ENCODE data around the gene GSC2.
A peak's percentile ranks its signal among the peaks of the same experiment; 100 is the strongest.
"Not testable (repeated sequence)": the region's sequence is repeated elsewhere in the genome, so short reads cannot be mapped to it uniquely, and the experiment has no call there.

The GSC2 gene

GRCh38 chr22:19167106-19167869 lies 17.2 kb upstream of the GSC2 start:
- no peak overlapping the region for H3K4me3 ChIP-seq (ENCODE audit: low read length)
- no peak overlapping the region for H3K27ac ChIP-seq (ENCODE audit: low read length)
- no peaks in the 10 kb centered on the region for H3K36me3 ChIP-seq (ENCODE audit: control insufficient read depth, low read depth, low read length)
- H3K27me3 ChIP-seq (ENCODE audit: control insufficient read depth, insufficient read depth, low read length), result peaks cover 56% of the 10 kb centered on the region
- no peak overlapping the region for H3K9ac ChIP-seq (ENCODE audit: low read length)
- no peaks in the 10 kb centered on the region for H3K9me3 ChIP-seq (ENCODE audit: control insufficient read depth, low read depth, low read length)
- peaks cover under 1% of the 10 kb centered on the region for H3K4me1 ChIP-seq (ENCODE audit: control insufficient read depth, low read depth, low read length)

- H3K27me3 ChIP-seq (ENCODE audit: control insufficient read depth, insufficient read depth, low read length), result peaks cover 64% of the 10 kb centered on the region
- H3K4me3 ChIP-seq (ENCODE audit: low read length), result no peak overlapping the region
- no peak overlapping the region for H3K9ac ChIP-seq (ENCODE audit: low read length)
- no peak overlapping the region for H3K27ac ChIP-seq (ENCODE audit: low read length)
- no peaks in the 10 kb centered on the region for H3K36me3 ChIP-seq (ENCODE audit: control insufficient read depth, low read depth, low read length)
- H3K9me3 ChIP-seq (ENCODE audit: control insufficient read depth, low read depth, low read length), result no peaks in the 10 kb centered on the region
- H3K4me1 ChIP-seq (ENCODE audit: control insufficient read depth, low read depth, low read length), result no peaks in the 10 kb centered on the region
Measured at GRCh38 chr22:19166421-19166820, 16.3 kb upstream of the GSC2 start.

GRCh38 chr22:19164425-19164824 lies 14.3 kb upstream of the GSC2 start:
- no peak overlapping the region for H3K4me3 ChIP-seq (ENCODE audit: low read length)
- no peaks in the 10 kb centered on the region for H3K4me1 ChIP-seq (ENCODE audit: control insufficient read depth, low read depth, low read length)
- no peak overlapping the region for H3K27ac ChIP-seq (ENCODE audit: low read length)
- H3K27me3 ChIP-seq (ENCODE audit: control insufficient read depth, insufficient read depth, low read length), result peaks cover 49% of the 10 kb centered on the region
- no peaks in the 10 kb centered on the region for H3K9me3 ChIP-seq (ENCODE audit: control insufficient read depth, low read depth, low read length)
- H3K9ac ChIP-seq (ENCODE audit: low read length), result no peak overlapping the region
- no peaks in the 10 kb centered on the region for H3K36me3 ChIP-seq (ENCODE audit: control insufficient read depth, low read depth, low read length)

- H3K4me3 ChIP-seq (ENCODE audit: low read length), result not testable (repeated sequence)
Measured at GRCh38 chr22:19158649-19159048, 8.6 kb upstream of the GSC2 start.

GRCh38 chr22:19156109-19156508 lies 6.0 kb upstream of the GSC2 start:
- not testable (repeated sequence) for H3K9ac ChIP-seq (ENCODE audit: low read length); H3K9me3 ChIP-seq (ENCODE audit: control insufficient read depth, low read depth, low read length); H3K4me1 ChIP-seq (ENCODE audit: control insufficient read depth, low read depth, low read length); H3K4me3 ChIP-seq (ENCODE audit: low read length); H3K36me3 ChIP-seq (ENCODE audit: control insufficient read depth, low read depth, low read length); H3K27ac ChIP-seq (ENCODE audit: low read length)
- H3K27me3 ChIP-seq (ENCODE audit: control insufficient read depth, insufficient read depth, low read length), result peaks cover 28% of the 10 kb centered on the region

More at GRCh38 chr22:19158649-19159048, 8.6 kb upstream of the GSC2 start:
- not testable (repeated sequence) for H3K9me3 ChIP-seq (ENCODE audit: control insufficient read depth, low read depth, low read length); H3K36me3 ChIP-seq (ENCODE audit: control insufficient read depth, low read depth, low read length); H3K9ac ChIP-seq (ENCODE audit: low read length); H3K27ac ChIP-seq (ENCODE audit: low read length); H3K4me1 ChIP-seq (ENCODE audit: control insufficient read depth, low read depth, low read length)
- peaks cover 15% of the 10 kb centered on the region for H3K27me3 ChIP-seq (ENCODE audit: control insufficient read depth, insufficient read depth, low read length)

- no peak overlapping the region for H3K4me3 ChIP-seq (ENCODE audit: low read length)
Measured at GRCh38 chr22:19152942-19153883, 3.1 kb upstream of the GSC2 start.

GRCh38 chr22:19151329-19152191 lies 1.5 kb upstream of the GSC2 start:
- Histone ChIP-seq H3K4me3 (ENCODE audit: low read length) (no peak overlapping the region), H3K27me3 (ENCODE audit: control insufficient read depth, insufficient read depth, low read length) (peaks cover 72% of the 10 kb centered on the region), H3K4me1 (ENCODE audit: control insufficient read depth, low read depth, low read length) (peaks cover 3% of the 10 kb centered on the region)

More at GRCh38 chr22:19152942-19153883, 3.1 kb upstream of the GSC2 start:
- Histone ChIP-seq H3K36me3 (ENCODE audit: control insufficient read depth, low read depth, low read length) (no peaks in the 10 kb centered on the region), H3K27me3 (ENCODE audit: control insufficient read depth, insufficient read depth, low read length) (peaks cover 55% of the 10 kb centered on the region), H3K9me3 (ENCODE audit: control insufficient read depth, low read depth, low read length) (no peaks in the 10 kb centered on the region), H3K4me1 (ENCODE audit: control insufficient read depth, low read depth, low read length) (peaks cover 3% of the 10 kb centered on the region), H3K27ac (ENCODE audit: low read length) (no peak overlapping the region), H3K9ac (ENCODE audit: low read length) (no peak overlapping the region)

GRCh38 chr22:19150482-19151328 lies 613 bp upstream of the GSC2 start:
- H3K36me3 ChIP-seq (ENCODE audit: control insufficient read depth, low read depth, low read length), result no peaks in the 10 kb centered on the region
- no peak overlapping the region for H3K9ac ChIP-seq (ENCODE audit: low read length)
- no peak overlapping the region for H3K4me3 ChIP-seq (ENCODE audit: low read length)
- H3K4me1 ChIP-seq (ENCODE audit: control insufficient read depth, low read depth, low read length), result peaks cover 3% of the 10 kb centered on the region
- H3K27me3 ChIP-seq (ENCODE audit: control insufficient read depth, insufficient read depth, low read length), result peaks cover 80% of the 10 kb centered on the region
- H3K27ac ChIP-seq (ENCODE audit: low read length), result no peak overlapping the region
- no peaks in the 10 kb centered on the region for H3K9me3 ChIP-seq (ENCODE audit: control insufficient read depth, low read depth, low read length)

More at GRCh38 chr22:19151329-19152191, 1.5 kb upstream of the GSC2 start:
- no peak overlapping the region for H3K27ac ChIP-seq (ENCODE audit: low read length)
- H3K9me3 ChIP-seq (ENCODE audit: control insufficient read depth, low read depth, low read length), result no peaks in the 10 kb centered on the region
- H3K36me3 ChIP-seq (ENCODE audit: control insufficient read depth, low read depth, low read length), result no peaks in the 10 kb centered on the region
- no peak overlapping the region for H3K9ac ChIP-seq (ENCODE audit: low read length)

- no peak overlapping the region for H3K27ac ChIP-seq (ENCODE audit: low read length)
- no peaks in the 10 kb centered on the region for H3K36me3 ChIP-seq (ENCODE audit: control insufficient read depth, low read depth, low read length)
- no peak overlapping the region for H3K9ac ChIP-seq (ENCODE audit: low read length)
- peaks cover 87% of the 10 kb centered on the region for H3K27me3 ChIP-seq (ENCODE audit: control insufficient read depth, insufficient read depth, low read length)
- H3K9me3 ChIP-seq (ENCODE audit: control insufficient read depth, low read depth, low read length), result no peaks in the 10 kb centered on the region
- H3K4me3 ChIP-seq (ENCODE audit: low read length), result peak overlapping the region; percentile 31
- H3K4me1 ChIP-seq (ENCODE audit: control insufficient read depth, low read depth, low read length), result peaks cover 3% of the 10 kb centered on the region
Measured at GRCh38 chr22:19149047-19149883, 827 bp downstream of the GSC2 start.

Data from iPS-18a (cell line).